Caco-2 (cell line): ENCODE results near the gene TMTC2. TPM values are rescaled to one million over a fixed set of nuclear protein-coding genes. Genes with fewer than 3 reads are reported as not detected.

Experiments used
- BruUV-seq: library from RNA; stranded (reverse); fragments of 400-500 nt; replicated peaks from 2 replicates; lab custom pipeline; 2021; lab: Mats Ljungman, UMichigan
- CTCF ChIA-PET: fragments of 300-600 bp; sonication (Branson Sonifier 250); formaldehyde crosslinking; loops from one replicate; lab custom pipeline; 2022; ENCODE audit warnings: antibody characterized with exemption; lab: Charles Lee
- POLR2A ChIA-PET: fragments of 300-600 bp; sonication (Branson Sonifier 250); formaldehyde crosslinking; loops from one replicate; lab custom pipeline; 2022; ENCODE audit warnings: antibody characterized with exemption; lab: Charles Lee
- DNase-seq, 2 experiments: peaks; one replicate each; pipeline versions ENCODE4 v3.0.0 to v3.0.0-alpha.2; 2020 to 2022
- H3K27me3 ChIP-seq: replicated peaks from 2 replicates; pipeline ENCODE4 v1.6.0; 2011; ENCODE audit warnings: low read length; ENCODE audit not compliant: control insufficient read depth, insufficient read depth
- H3K36me3 ChIP-seq: 2 replicates; pipeline ENCODE4 v1.5.1; 2011; ENCODE audit warnings: low read length; ENCODE audit not compliant: control insufficient read depth, insufficient read depth
- H3K4me1 ChIP-seq: fragments of 250-450 bp; sonication (Bioruptor Pico); 2 replicates; pipeline ENCODE4 v1.5.1; 2020; ENCODE audit warnings: mild to moderate bottlenecking
- H3K4me3 ChIP-seq: 2 replicates; pipeline ENCODE4 v1.5.1; 2011; ENCODE audit warnings: low read depth, mild to moderate bottlenecking, control low read depth, low read length
- H3K9me3 ChIP-seq: fragments of 250-450 bp; sonication (Bioruptor Pico); 2 replicates; pipeline ENCODE4 v1.5.1; 2020; ENCODE audit warnings: mild to moderate bottlenecking, moderate library complexity
- H3K27ac Mint-ChIP-seq: one replicate; pipeline ENCODE4 v1.8.0; 2022; ENCODE audit warnings: mixed read lengths; ENCODE audit not compliant: unreplicated experiment
- H3K27me3 Mint-ChIP-seq: one replicate; pipeline ENCODE4 v1.8.0; 2022; ENCODE audit warnings: mixed read lengths; ENCODE audit not compliant: insufficient read depth, unreplicated experiment
- H3K36me3 Mint-ChIP-seq: one replicate; pipeline ENCODE4 v1.8.0; 2022; ENCODE audit warnings: mild to moderate bottlenecking, mixed read lengths; ENCODE audit not compliant: insufficient read depth, unreplicated experiment
- H3K4me1 Mint-ChIP-seq: one replicate; pipeline ENCODE4 v1.8.0; 2022; ENCODE audit warnings: low read depth, mixed read lengths; ENCODE audit not compliant: unreplicated experiment
- H3K4me3 Mint-ChIP-seq: one replicate; pipeline ENCODE4 v1.8.0; 2022; ENCODE audit warnings: mild to moderate bottlenecking, moderate library complexity, mixed read lengths; ENCODE audit not compliant: unreplicated experiment
- H3K9me3 Mint-ChIP-seq: one replicate; pipeline ENCODE4 v1.8.0; 2022; ENCODE audit warnings: mixed read lengths; ENCODE audit not compliant: unreplicated experiment
- intact Hi-C: fragments of 100-400 bp; cut with micrococcal nuclease; formaldehyde crosslinking; loops from one replicate; pipeline ENCODE4 v1.10.0; 2022; ENCODE audit not compliant: unreplicated experiment
- total RNA-seq: library from RNA; stranded (reverse); gene quantifications from 2 replicates; pipeline ENCODE4 v1.2.3, GENCODE V29; 2022
- TF ChIP-seq, protein P1 (sequence below), 2 experiments: fragments of 200-600 bp in 1 of 2; IDR thresholded peaks; 1 replicate in 1 of 2; 2 replicates in 1 of 2; pipeline versions ENCODE4 v1.5.1 to v1.8.0; 2011 to 2022; ENCODE audit warnings: antibody characterized with exemption in 1 of 2, control low read depth in 1 of 2, inconsistent platforms in 1 of 2, low read depth in 1 of 2, low read length in 1 of 2, mild to moderate bottlenecking in 1 of 2, moderate library complexity in 1 of 2; ENCODE audit not compliant: insufficient read depth in 1 of 2, severe bottlenecking in 1 of 2, unreplicated experiment in 1 of 2

The TMTC2 gene
- total RNA-seq, 1 experiment from 2014 or later = 2.2 TPM

- H3K27me3 ChIP-seq = no peaks in the 10 kb centered on the region
- Mint-ChIP-seq H3K9me3 (no peaks in the 10 kb centered on the region), H3K27me3 (no peaks in the 10 kb centered on the region), H3K4me1 (peaks cover 8% of the 10 kb centered on the region), H3K27ac (no peak overlapping the region), H3K4me3 (no peak overlapping the region), H3K36me3 (no peaks in the 10 kb centered on the region)
- no peaks in the 10 kb centered on the region for H3K9me3 ChIP-seq
- H3K36me3 ChIP-seq = no peaks in the 10 kb centered on the region
- no peak for DNase-seq
- TF ChIP-seq, protein P1, sequence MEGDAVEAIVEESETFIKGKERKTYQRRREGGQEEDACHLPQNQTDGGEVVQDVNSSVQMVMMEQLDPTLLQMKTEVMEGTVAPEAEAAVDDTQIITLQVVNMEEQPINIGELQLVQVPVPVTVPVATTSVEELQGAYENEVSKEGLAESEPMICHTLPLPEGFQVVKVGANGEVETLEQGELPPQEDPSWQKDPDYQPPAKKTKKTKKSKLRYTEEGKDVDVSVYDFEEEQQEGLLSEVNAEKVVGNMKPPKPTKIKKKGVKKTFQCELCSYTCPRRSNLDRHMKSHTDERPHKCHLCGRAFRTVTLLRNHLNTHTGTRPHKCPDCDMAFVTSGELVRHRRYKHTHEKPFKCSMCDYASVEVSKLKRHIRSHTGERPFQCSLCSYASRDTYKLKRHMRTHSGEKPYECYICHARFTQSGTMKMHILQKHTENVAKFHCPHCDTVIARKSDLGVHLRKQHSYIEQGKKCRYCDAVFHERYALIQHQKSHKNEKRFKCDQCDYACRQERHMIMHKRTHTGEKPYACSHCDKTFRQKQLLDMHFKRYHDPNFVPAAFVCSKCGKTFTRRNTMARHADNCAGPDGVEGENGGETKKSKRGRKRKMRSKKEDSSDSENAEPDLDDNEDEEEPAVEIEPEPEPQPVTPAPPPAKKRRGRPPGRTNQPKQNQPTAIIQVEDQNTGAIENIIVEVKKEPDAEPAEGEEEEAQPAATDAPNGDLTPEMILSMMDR (IDR thresholded peaks at IDR 0.05; ENCODE audit: insufficient read depth in 1 of 2, low read depth in 1 of 2, low read length in 1 of 2, severe bottlenecking in 1 of 2, unreplicated experiment in 1 of 2) = no peak
- ChIA-PET POLR2A (no interaction called here), CTCF (no interaction called here)
- H3K4me3 ChIP-seq = no peak overlapping the region
- intact Hi-C loops = loop anchor here (5.0 kb wide), 1 partner anchor 263 kb away; the partner anchor contains the start of gene TMTC2
- no peaks in the 10 kb centered on the region for H3K4me1 ChIP-seq
- no TSS peak for BruUV-seq
These were observed 263.6 kb downstream of the TMTC2 start for GRCh38 chr12:82950356-82950755.

DNA sequence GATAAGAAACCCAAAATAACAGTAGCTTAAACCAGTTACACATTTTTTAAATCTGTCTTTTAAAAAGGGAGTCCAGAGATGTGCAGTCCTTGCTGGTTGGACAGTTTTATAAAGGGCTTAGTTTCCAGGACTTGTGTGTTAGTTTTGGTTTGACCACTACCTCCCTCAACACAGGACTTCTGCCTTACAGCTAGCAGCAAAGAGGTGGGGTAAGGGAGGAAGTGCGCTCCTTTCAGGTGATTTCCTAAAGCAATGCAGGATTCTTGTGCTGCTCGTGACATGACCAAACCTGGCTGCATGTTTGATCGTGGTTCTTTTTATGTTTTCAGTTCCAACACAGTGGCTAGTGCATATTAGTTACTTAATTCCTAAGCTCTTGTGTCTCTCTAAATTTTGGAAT lies 266.2 kb downstream of the TMTC2 start:
- CTCF ChIA-PET = no interaction called here
- POLR2A ChIA-PET = no interaction called here
- H3K27me3 Mint-ChIP-seq = no peaks in the 10 kb centered on the region
- no peaks in the 10 kb centered on the region for H3K9me3 Mint-ChIP-seq
- peaks cover 8% of the 10 kb centered on the region for H3K4me1 Mint-ChIP-seq
- TF ChIP-seq, protein P1 (IDR thresholded peaks at IDR 0.05; ENCODE audit: insufficient read depth in 1 of 2, low read depth in 1 of 2, low read length in 1 of 2, severe bottlenecking in 1 of 2, unreplicated experiment in 1 of 2) = no peak
- no peak overlapping the region for H3K4me3 Mint-ChIP-seq
- no peaks in the 10 kb centered on the region for H3K27me3 ChIP-seq
- no peak overlapping the region for H3K27ac Mint-ChIP-seq
- no peaks in the 10 kb centered on the region for H3K36me3 ChIP-seq
- no TSS peak for BruUV-seq
- H3K4me3 ChIP-seq = no peak overlapping the region
- intact Hi-C loops = loop anchor here (5.0 kb wide), 1 partner anchor 266 kb away; the partner anchor contains the start of gene TMTC2
- no peaks in the 10 kb centered on the region for H3K9me3 ChIP-seq
- no peak for DNase-seq
- no peaks in the 10 kb centered on the region for H3K4me1 ChIP-seq
- H3K36me3 Mint-ChIP-seq = no peaks in the 10 kb centered on the region

DNA sequence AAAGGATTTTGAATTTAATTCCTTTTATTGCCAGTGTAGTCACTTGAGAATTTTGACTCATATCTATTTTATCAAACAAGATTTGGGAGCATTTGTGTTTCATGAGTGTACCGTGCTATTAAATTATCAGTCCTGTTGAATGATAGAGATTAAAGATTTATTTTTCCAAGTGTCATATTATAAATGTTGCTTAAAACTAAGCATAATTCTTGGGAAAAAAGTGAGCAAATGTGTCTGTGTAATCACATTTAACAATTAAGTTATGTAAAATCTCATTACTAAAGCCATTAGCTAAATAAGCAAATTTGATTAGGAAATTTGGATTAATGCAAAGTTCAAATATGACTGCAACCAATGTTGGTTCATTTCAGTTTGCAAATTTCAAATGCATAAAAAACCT lies 266.7 kb downstream of the TMTC2 start:
- intact Hi-C loops = loop anchor here (5.0 kb wide), 1 partner anchor 266 kb away; the partner anchor contains the start of gene TMTC2
- Histone ChIP-seq H3K9me3 (no peaks in the 10 kb centered on the region), H3K36me3 (no peaks in the 10 kb centered on the region), H3K4me1 (no peaks in the 10 kb centered on the region), H3K27me3 (no peaks in the 10 kb centered on the region), H3K4me3 (no peak overlapping the region)
- no peak overlapping the region for H3K27ac Mint-ChIP-seq
- peaks cover 8% of the 10 kb centered on the region for H3K4me1 Mint-ChIP-seq
- no peaks in the 10 kb centered on the region for H3K9me3 Mint-ChIP-seq
- CTCF ChIA-PET = no interaction called here
- H3K27me3 Mint-ChIP-seq = no peaks in the 10 kb centered on the region
- H3K36me3 Mint-ChIP-seq = no peaks in the 10 kb centered on the region
- POLR2A ChIA-PET = no interaction called here
- TF ChIP-seq, protein P1 (IDR thresholded peaks at IDR 0.05; ENCODE audit: insufficient read depth in 1 of 2, low read depth in 1 of 2, low read length in 1 of 2, severe bottlenecking in 1 of 2, unreplicated experiment in 1 of 2) = no peak
- no TSS peak for BruUV-seq
- DNase-seq = no peak
- no peak overlapping the region for H3K4me3 Mint-ChIP-seq
